KMS-11 (cell line): ENCODE results near the gene AUTS2.

Experiments
- H2AFZ ChIP-seq: fragments of 200-600 bp; sonication (generic); 2 replicates; pipeline ENCODE4 v1.6.1; 2016; ENCODE audit warnings: antibody characterized with exemption, mixed run types, low read depth
- H3K27ac ChIP-seq: fragments of 200-600 bp; sonication (generic); 2 replicates; pipeline ENCODE4 v1.6.1; 2016; ENCODE audit warnings: mild to moderate bottlenecking, mixed run types
- H3K27me3 ChIP-seq: fragments of 200-600 bp; sonication (generic); 2 replicates; pipeline ENCODE4 v1.6.1; 2017; ENCODE audit warnings: mild to moderate bottlenecking, low read depth, mixed run types, moderate library complexity; ENCODE audit not compliant: insufficient read depth
- H3K36me3 ChIP-seq: fragments of 200-600 bp; sonication (generic); 2 replicates; pipeline ENCODE4 v1.6.1; 2017; ENCODE audit warnings: mild to moderate bottlenecking, mixed run types; ENCODE audit not compliant: insufficient read depth
- H3K4me1 ChIP-seq: fragments of 200-600 bp; sonication (generic); 2 replicates; pipeline ENCODE4 v1.6.1; 2016; ENCODE audit warnings: mild to moderate bottlenecking, low read depth, mixed run types; ENCODE audit not compliant: poor library complexity, severe bottlenecking
- H3K4me2 ChIP-seq: fragments of 200-600 bp; sonication (generic); 2 replicates; pipeline ENCODE4 v1.7.0; 2016; ENCODE audit warnings: mild to moderate bottlenecking, mixed run types
- H3K4me3 ChIP-seq: fragments of 200-600 bp; sonication (generic); IDR thresholded peaks from 2 replicates; pipeline ENCODE4 v1.6.1; 2017; ENCODE audit warnings: low read depth, low read length, mixed read lengths; ENCODE audit not compliant: insufficient read depth
- H3K79me2 ChIP-seq: fragments of 200-600 bp; sonication (generic); 2 replicates; pipeline ENCODE4 v1.6.1; 2016; ENCODE audit warnings: low read depth, mixed run types; ENCODE audit not compliant: insufficient read depth
- H3K9ac ChIP-seq: fragments of 200-600 bp; sonication (generic); 2 replicates; pipeline ENCODE4 v1.6.1; 2016; ENCODE audit warnings: mild to moderate bottlenecking, mixed run types
- H4K20me1 ChIP-seq: fragments of 200-600 bp; sonication (generic); 2 replicates; pipeline ENCODE4 v1.6.1; 2016; ENCODE audit warnings: mild to moderate bottlenecking, mixed run types; ENCODE audit not compliant: insufficient read depth
- CTCF ChIP-seq: fragments of 200-600 bp; sonication (generic); conservative IDR thresholded peaks from 2 replicates; pipeline ENCODE4 v1.6.1; 2017; ENCODE audit warnings: low read depth, mild to moderate bottlenecking, antibody characterized with exemption, low read length, moderate library complexity, mixed read lengths

The AUTS2 gene

GRCh38 chr7:69833964-69834363 is 235.7 kb downstream of the AUTS2 start:
- H3K79me2 ChIP-seq = no peaks in the 10 kb centered on the region
- no peak overlapping the region for H3K9ac ChIP-seq
- H3K36me3 ChIP-seq = no peaks in the 10 kb centered on the region
- no peak overlapping the region for H3K27ac ChIP-seq
- H4K20me1 ChIP-seq = no peaks in the 10 kb centered on the region
- no peak for TF ChIP-seq CTCF
- H3K4me2 ChIP-seq = no peak overlapping the region
- H3K4me3 ChIP-seq = no peak overlapping the region
- H3K4me1 ChIP-seq = no peaks in the 10 kb centered on the region
- H2AFZ ChIP-seq = no peak overlapping the region
- no peaks in the 10 kb centered on the region for H3K27me3 ChIP-seq

DNA sequence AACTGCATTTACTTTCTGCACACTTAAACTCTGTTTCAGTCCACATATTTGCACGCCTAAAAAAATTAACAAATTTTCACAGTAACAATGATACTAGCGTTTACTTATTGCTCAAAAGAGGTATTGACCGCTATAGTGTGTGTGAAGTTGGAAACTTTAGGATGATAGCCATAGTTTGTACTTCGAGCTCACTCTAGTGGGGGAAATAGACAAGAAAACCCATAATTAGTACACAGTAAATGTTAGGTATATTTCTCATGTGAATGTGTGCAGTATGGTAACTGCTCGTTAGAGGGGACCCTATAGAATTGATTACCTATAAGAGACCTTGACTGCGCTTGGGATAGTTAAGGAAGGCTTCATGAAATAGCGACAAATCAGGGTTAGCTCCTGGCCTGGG is 238.4 kb downstream of the AUTS2 start:
- H3K9ac ChIP-seq = no peak overlapping the region
- no peak for TF ChIP-seq CTCF
- no peaks in the 10 kb centered on the region for H3K4me1 ChIP-seq
- no peaks in the 10 kb centered on the region for H3K27me3 ChIP-seq
- H3K4me2 ChIP-seq = no peak overlapping the region
- no peaks in the 10 kb centered on the region for H3K79me2 ChIP-seq
- no peaks in the 10 kb centered on the region for H3K36me3 ChIP-seq
- H3K4me3 ChIP-seq = no peak overlapping the region
- H4K20me1 ChIP-seq = no peaks in the 10 kb centered on the region
- H3K27ac ChIP-seq = no peak overlapping the region
- H2AFZ ChIP-seq = no peak overlapping the region

- Histone ChIP-seq H3K4me2 (no peak overlapping the region), H3K4me3 (no peak overlapping the region), H3K9ac (no peak overlapping the region), H4K20me1 (no peaks in the 10 kb centered on the region), H3K79me2 (no peaks in the 10 kb centered on the region), H3K27ac (no peak overlapping the region), H3K27me3 (no peaks in the 10 kb centered on the region), H3K4me1 (no peaks in the 10 kb centered on the region), H3K36me3 (no peaks in the 10 kb centered on the region), H2AFZ (no peak overlapping the region)
- no peak for TF ChIP-seq CTCF
Measured at GRCh38 chr7:69837387-69838068, 239.3 kb downstream of the AUTS2 start.

DNA sequence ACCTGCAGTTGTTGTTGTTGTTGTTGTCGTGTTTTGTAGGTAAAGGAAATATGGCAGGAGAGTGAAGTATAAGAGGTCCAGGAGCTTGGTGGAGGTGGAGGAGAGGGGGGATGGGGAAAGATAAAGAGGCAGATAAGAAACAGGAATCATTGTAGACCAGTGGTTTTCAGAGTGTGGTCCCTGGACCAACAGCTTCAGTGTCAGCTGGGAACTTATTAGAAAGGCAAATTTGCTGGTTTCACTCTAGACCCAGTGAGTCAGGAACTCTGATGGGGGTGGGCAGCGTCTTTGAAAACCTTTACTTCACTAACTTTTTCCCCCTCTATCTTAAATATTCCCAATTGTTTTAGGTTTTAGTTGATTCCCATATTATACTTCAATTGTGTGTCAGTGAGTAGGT is 241.5 kb downstream of the AUTS2 start:
- no peaks in the 10 kb centered on the region for H4K20me1 ChIP-seq
- TF ChIP-seq CTCF = no peak
- no peaks in the 10 kb centered on the region for H3K36me3 ChIP-seq
- H3K4me1 ChIP-seq = no peaks in the 10 kb centered on the region
- H3K79me2 ChIP-seq = no peaks in the 10 kb centered on the region
- no peak overlapping the region for H3K4me3 ChIP-seq
- H3K9ac ChIP-seq = no peak overlapping the region
- no peak overlapping the region for H2AFZ ChIP-seq
- H3K27me3 ChIP-seq = no peaks in the 10 kb centered on the region
- no peak overlapping the region for H3K27ac ChIP-seq
- H3K4me2 ChIP-seq = no peak overlapping the region
